K562 (cell line): ENCODE measurements around the gene RHBDF2. TPM values are rescaled to one million over a fixed set of nuclear protein-coding genes. Genes with fewer than 3 reads are reported as not detected.

Experiments
- CREBBP ChIP-seq: IDR thresholded peaks from one replicate; pipeline ENCODE4 v1.6.1; 2012; ENCODE audit warnings: low read depth, mild to moderate bottlenecking, control low read depth, inconsistent platforms, low read length
- CREM ChIP-seq: IDR thresholded peaks from 2 replicates; pipeline ENCODE4 v1.6.1; 2014; ENCODE audit warnings: antibody characterized with exemption, low read depth
- CSDE1 ChIP-seq, 2 experiments: fragments of 450-650 bp; IDR thresholded peaks; 2 replicates each; pipeline ENCODE4 v1.6.1; 2016; ENCODE audit warnings: mild to moderate bottlenecking in 1 of 2
- ETV1 ChIP-seq: fragments of 450-650 bp; conservative IDR thresholded peaks from 2 replicates; pipeline ENCODE4 v1.6.1; 2016; ENCODE audit warnings: missing genetic modification characterization, control low read depth, low read depth, missing compliant biosample characterization
- JUND ChIP-seq, 2 experiments: IDR thresholded peaks; 2 replicates in 1 of 2; 3 replicates in 1 of 2; pipeline ENCODE4 v1.6.1; 2011; ENCODE audit warnings: borderline replicate concordance in 2 of 2, low read depth in 2 of 2, low read length in 2 of 2, improper control_type of control experiment in 1 of 2, missing biosample characterization in 1 of 2, missing genetic modification characterization in 1 of 2, missing genetic modification reagents in 1 of 2
- MCM7 ChIP-seq, 2 experiments: fragments of 450-650 bp; IDR thresholded peaks; 2 replicates each; pipeline ENCODE4 v1.6.1; 2016 to 2018
- MECOM ChIP-seq: fragments of 250-450 bp; sonication (Bioruptor Pico); IDR thresholded peaks from 2 replicates; pipeline ENCODE4 v1.8.0; 2022; ENCODE audit warnings: inconsistent platforms
- MXI1 ChIP-seq: IDR thresholded peaks from 2 replicates; pipeline ENCODE4 v1.6.1; 2011; ENCODE audit warnings: low read depth, mild to moderate bottlenecking, improper control_type of control experiment, low read length
- NFIC ChIP-seq: fragments of 450-650 bp; IDR thresholded peaks from 2 replicates; pipeline ENCODE4 v1.6.1; 2017; ENCODE audit warnings: mild to moderate bottlenecking, inconsistent platforms
- SAFB ChIP-seq: fragments of 200-400 bp; formaldehyde crosslinking; IDR thresholded peaks from 2 replicates; pipeline ENCODE4 v1.6.1; 2017; ENCODE audit warnings: low read depth, low read length, borderline replicate concordance
- SMARCC2 ChIP-seq: fragments of 450-650 bp; IDR thresholded peaks from 2 replicates; pipeline ENCODE4 v1.6.1; 2017; ENCODE audit warnings: antibody characterized with exemption, moderate library complexity, mild to moderate bottlenecking, low read depth
- ZBTB8A ChIP-seq: fragments of 450-650 bp; IDR thresholded peaks from 2 replicates; pipeline ENCODE4 v1.6.1; 2018; ENCODE audit warnings: mild to moderate bottlenecking, moderate library complexity; ENCODE audit not compliant: partially characterized antibody
- ZFX ChIP-seq: sonication (generic); formaldehyde crosslinking; IDR thresholded peaks from 2 replicates; pipeline ENCODE4 v1.8.0; 2022; ENCODE audit warnings: mild to moderate bottlenecking, missing genetic modification reagents, moderate library complexity
- ZNF316 ChIP-seq: fragments of 450-650 bp; IDR thresholded peaks from 2 replicates; pipeline ENCODE4 v1.6.1; 2016
- ZNF347 ChIP-seq: fragments of 450-650 bp; formaldehyde crosslinking; IDR thresholded peaks from 2 replicates; pipeline ENCODE4 v1.4.0; 2020; ENCODE audit warnings: low read depth, mild to moderate bottlenecking, moderate library complexity
- ZNF830 ChIP-seq: fragments of 250-450 bp; sonication (Bioruptor Pico); IDR thresholded peaks from 2 replicates; pipeline ENCODE4 v1.5.0; 2021; ENCODE audit warnings: mild to moderate bottlenecking
- polyA plus RNA-seq, 8 experiments: library from polyadenylated mRNA; depleted of rRNA in 4 of 8; stranded (reverse) in 5 of 8; unstranded in 3 of 8; fragments of >200 nt; fragmentation: Nextera tagmentation in 2 of 8; fragmentation: Illumina TruSeq in 1 of 8; extraction: Ambion mirVana in 2 of 8; extraction: Trizol in 1 of 8; gene quantifications; 2 replicates each; pipeline versions ENCODE4 v1.2.1 to v1.2.3, GENCODE V29; 2011 to 2014; ENCODE audit warnings: inconsistent platforms in 1 of 8, missing spikeins in 1 of 8
- total RNA-seq, 7 experiments: library from RNA; depleted of rRNA in 6 of 7; stranded (reverse); fragments of >200 nt in 6 of 7; fragmentation: Illumina TruSeq in 2 of 7; extraction: Trizol in 2 of 7; gene quantifications; 2 replicates each; pipeline versions ENCODE4 v1.2.1 to v1.2.3, GENCODE V29; 2011 to 2021; ENCODE audit warnings: low replicate concordance in 1 of 7
- TF ChIP-seq, protein P1 (sequence below): fragments of 250-450 bp; sonication (Bioruptor Pico); IDR thresholded peaks from 2 replicates; pipeline ENCODE4 v1.8.0; 2022; ENCODE audit warnings: inconsistent platforms, mild to moderate bottlenecking, moderate library complexity, borderline replicate concordance
- TF ChIP-seq, protein P2 (sequence below): fragments of 450-650 bp; IDR thresholded peaks from 2 replicates; pipeline ENCODE4 v1.7.0; 2016; ENCODE audit warnings: borderline replicate concordance
- TF ChIP-seq, protein P3 (sequence below): fragments of 250-450 bp; sonication (Bioruptor Pico); IDR thresholded peaks from 2 replicates; pipeline ENCODE4 v1.6.1; 2021; ENCODE audit warnings: mild to moderate bottlenecking
- TF ChIP-seq, protein P4 (sequence below): IDR thresholded peaks from 2 replicates; pipeline ENCODE4 v1.6.1; 2014; ENCODE audit warnings: antibody characterized with exemption
- TF ChIP-seq, protein P5 (sequence below): fragments of 450-650 bp; IDR thresholded peaks from 2 replicates; pipeline ENCODE4 v1.6.1; 2017; ENCODE audit warnings: antibody characterized with exemption

Gene RHBDF2
- total and polyA plus RNA-seq, 9 of the 15 experiments (the other 6 are each of a cell fraction or from before 2014, with no cell fraction given), result 0.04 to 2.8 (median 1.1) TPM

DNA sequence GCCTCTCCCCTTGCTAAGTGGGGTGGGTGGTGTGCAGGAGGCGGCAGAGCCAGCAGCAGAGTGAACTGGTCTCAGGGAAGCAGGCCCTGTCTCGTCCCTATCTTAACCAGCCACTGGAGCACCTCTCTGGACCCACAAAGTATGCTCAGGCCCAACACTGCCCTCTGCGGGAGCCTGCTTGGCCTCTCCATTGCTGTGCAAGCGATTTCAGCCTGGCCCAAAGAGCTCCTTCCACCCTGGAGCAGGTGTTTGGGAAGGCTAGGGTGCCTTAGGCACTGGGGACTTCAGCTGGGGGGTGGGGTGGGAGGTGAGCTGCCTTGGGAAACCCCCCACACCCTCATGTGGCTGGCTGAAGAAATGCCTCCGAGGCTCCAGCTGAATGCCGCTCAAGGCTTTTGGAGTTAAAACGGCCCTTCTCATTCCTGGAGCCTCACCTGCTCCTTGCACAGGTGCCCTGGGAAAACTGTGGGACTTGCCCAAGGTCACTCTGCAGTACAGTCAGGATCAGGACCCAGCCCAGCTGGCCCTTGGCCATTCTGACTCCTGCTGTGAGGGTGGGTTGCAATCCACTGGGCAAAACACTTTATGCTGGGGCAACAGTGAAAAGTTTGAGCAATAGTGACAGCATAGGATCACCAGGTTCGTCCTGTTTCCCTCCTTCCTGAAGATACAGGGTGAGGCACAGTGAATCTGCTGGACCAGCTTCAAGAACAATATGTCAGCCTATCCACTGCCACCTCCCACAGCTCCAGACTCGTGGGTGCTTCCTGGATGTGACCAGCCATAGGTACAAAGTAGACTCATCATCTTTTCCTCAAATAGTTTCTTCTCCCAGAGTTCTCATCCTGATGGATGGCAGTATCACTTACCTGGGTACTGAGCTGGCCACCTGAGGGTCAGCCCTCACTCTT is 42.4 kb downstream of the RHBDF2 start (continued):
- TF ChIP-seq, protein P1, sequence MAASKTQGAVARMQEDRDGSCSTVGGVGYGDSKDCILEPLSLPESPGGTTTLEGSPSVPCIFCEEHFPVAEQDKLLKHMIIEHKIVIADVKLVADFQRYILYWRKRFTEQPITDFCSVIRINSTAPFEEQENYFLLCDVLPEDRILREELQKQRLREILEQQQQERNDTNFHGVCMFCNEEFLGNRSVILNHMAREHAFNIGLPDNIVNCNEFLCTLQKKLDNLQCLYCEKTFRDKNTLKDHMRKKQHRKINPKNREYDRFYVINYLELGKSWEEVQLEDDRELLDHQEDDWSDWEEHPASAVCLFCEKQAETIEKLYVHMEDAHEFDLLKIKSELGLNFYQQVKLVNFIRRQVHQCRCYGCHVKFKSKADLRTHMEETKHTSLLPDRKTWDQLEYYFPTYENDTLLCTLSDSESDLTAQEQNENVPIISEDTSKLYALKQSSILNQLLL (CRISPR knock-in tag), result no peak
- TF ChIP-seq SMARCC2, result no peak
- no peak for TF ChIP-seq MXI1
- no peak for TF ChIP-seq SAFB
- no peak for TF ChIP-seq ZNF830 (CRISPR knock-in tag)
- TF ChIP-seq JUND (IDR thresholded peaks at IDR 0.05; ENCODE audit: borderline replicate concordance, low read depth, low read length), result 0 out of 2 replicates have a peak, but pooled peaks have one; percentile 29
- no peak for TF ChIP-seq JUND (tag; IDR thresholded peaks at IDR 0.05; ENCODE audit: borderline replicate concordance, low read depth, low read length)
- no peak for TF ChIP-seq ZBTB8A
- TF ChIP-seq CREM, result 0 out of 2 replicates have a peak, but pooled peaks have one; percentile 12
- no peak for TF ChIP-seq CREBBP
- TF ChIP-seq, protein P2, sequence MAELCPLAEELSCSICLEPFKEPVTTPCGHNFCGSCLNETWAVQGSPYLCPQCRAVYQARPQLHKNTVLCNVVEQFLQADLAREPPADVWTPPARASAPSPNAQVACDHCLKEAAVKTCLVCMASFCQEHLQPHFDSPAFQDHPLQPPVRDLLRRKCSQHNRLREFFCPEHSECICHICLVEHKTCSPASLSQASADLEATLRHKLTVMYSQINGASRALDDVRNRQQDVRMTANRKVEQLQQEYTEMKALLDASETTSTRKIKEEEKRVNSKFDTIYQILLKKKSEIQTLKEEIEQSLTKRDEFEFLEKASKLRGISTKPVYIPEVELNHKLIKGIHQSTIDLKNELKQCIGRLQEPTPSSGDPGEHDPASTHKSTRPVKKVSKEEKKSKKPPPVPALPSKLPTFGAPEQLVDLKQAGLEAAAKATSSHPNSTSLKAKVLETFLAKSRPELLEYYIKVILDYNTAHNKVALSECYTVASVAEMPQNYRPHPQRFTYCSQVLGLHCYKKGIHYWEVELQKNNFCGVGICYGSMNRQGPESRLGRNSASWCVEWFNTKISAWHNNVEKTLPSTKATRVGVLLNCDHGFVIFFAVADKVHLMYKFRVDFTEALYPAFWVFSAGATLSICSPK, result no peak
- TF ChIP-seq, protein P3, sequence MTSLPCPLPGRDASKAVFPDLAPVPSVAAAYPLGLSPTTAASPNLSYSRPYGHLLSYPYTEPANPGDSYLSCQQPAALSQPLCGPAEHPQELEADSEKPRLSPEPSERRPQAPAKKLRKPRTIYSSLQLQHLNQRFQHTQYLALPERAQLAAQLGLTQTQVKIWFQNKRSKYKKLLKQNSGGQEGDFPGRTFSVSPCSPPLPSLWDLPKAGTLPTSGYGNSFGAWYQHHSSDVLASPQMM, result no peak
- TF ChIP-seq ZNF347 (CRISPR knock-in tag), result no peak
- no peak for TF ChIP-seq ETV1 (tag)
- TF ChIP-seq CSDE1 (IDR thresholded peaks at IDR 0.05), result no peak
- TF ChIP-seq NFIC, result peak; percentile 28; the same call in 1 of the 2 replicates
- TF ChIP-seq ZFX (CRISPR knock-in tag), result peak; percentile 30; the same call in 1 of the 2 replicates
- no peak for TF ChIP-seq MECOM (CRISPR knock-in tag)
- TF ChIP-seq, protein P4, sequence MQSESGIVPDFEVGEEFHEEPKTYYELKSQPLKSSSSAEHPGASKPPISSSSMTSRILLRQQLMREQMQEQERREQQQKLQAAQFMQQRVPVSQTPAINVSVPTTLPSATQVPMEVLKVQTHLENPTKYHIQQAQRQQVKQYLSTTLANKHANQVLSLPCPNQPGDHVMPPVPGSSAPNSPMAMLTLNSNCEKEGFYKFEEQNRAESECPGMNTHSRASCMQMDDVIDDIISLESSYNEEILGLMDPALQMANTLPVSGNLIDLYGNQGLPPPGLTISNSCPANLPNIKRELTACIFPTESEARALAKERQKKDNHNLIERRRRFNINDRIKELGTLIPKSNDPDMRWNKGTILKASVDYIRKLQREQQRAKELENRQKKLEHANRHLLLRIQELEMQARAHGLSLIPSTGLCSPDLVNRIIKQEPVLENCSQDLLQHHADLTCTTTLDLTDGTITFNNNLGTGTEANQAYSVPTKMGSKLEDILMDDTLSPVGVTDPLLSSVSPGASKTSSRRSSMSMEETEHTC, result no peak
- no peak for TF ChIP-seq MCM7 (IDR thresholded peaks at IDR 0.05)
- TF ChIP-seq, protein P5, sequence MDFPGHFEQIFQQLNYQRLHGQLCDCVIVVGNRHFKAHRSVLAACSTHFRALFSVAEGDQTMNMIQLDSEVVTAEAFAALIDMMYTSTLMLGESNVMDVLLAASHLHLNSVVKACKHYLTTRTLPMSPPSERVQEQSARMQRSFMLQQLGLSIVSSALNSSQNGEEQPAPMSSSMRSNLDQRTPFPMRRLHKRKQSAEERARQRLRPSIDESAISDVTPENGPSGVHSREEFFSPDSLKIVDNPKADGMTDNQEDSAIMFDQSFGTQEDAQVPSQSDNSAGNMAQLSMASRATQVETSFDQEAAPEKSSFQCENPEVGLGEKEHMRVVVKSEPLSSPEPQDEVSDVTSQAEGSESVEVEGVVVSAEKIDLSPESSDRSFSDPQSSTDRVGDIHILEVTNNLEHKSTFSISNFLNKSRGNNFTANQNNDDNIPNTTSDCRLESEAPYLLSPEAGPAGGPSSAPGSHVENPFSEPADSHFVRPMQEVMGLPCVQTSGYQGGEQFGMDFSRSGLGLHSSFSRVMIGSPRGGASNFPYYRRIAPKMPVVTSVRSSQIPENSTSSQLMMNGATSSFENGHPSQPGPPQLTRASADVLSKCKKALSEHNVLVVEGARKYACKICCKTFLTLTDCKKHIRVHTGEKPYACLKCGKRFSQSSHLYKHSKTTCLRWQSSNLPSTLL, result no peak
- 0 out of 2 replicates have a peak, but pooled peaks have one; percentile 21 for TF ChIP-seq ZNF316
